WTC11 (cell line): ENCODE measurements around the gene ERCC6.

Experiments
- CBFB ChIP-seq: sonication (generic); formaldehyde crosslinking; IDR thresholded peaks from 2 replicates; pipeline ENCODE4 v1.8.1; 2022; ENCODE audit warnings: mild to moderate bottlenecking, low read depth, missing genetic modification reagents
- NR1H2 ChIP-seq: sonication (generic); formaldehyde crosslinking; IDR thresholded peaks from 2 replicates; pipeline ENCODE4 v1.9.0; 2021; ENCODE audit warnings: mild to moderate bottlenecking, moderate library complexity, missing genetic modification reagents
- SP1 ChIP-seq: sonication (generic); formaldehyde crosslinking; conservative IDR thresholded peaks from 2 replicates; pipeline ENCODE4 v1.8.1; 2022; ENCODE audit warnings: missing genetic modification reagents
- TF ChIP-seq, protein P1 (sequence below): fragments of 200-600 bp; IDR thresholded peaks from 2 replicates; pipeline ENCODE4 v1.8.0; 2022; ENCODE audit warnings: antibody characterized with exemption
- TF ChIP-seq, protein P2 (sequence below): sonication (generic); formaldehyde crosslinking; IDR thresholded peaks from 2 replicates; pipeline ENCODE4 v1.8.1; 2022; ENCODE audit warnings: low read depth, mild to moderate bottlenecking, moderate library complexity, missing genetic modification reagents, borderline replicate concordance
- TF ChIP-seq, protein P3 (sequence below): fragments of 250-450 bp; sonication (Bioruptor Pico); IDR thresholded peaks from 2 replicates; pipeline ENCODE4 v1.9.0; 2021; ENCODE audit warnings: moderate library complexity, mild to moderate bottlenecking, inconsistent platforms, borderline replicate concordance
- TF ChIP-seq, protein P4 (sequence below): sonication (generic); formaldehyde crosslinking; IDR thresholded peaks from 2 replicates; pipeline ENCODE4 v1.8.1; 2022; ENCODE audit warnings: mild to moderate bottlenecking, missing genetic modification reagents, moderate library complexity, borderline replicate concordance
- TF ChIP-seq, protein P5 (sequence below): sonication (generic); formaldehyde crosslinking; IDR thresholded peaks from 2 replicates; pipeline ENCODE4 v1.8.0; 2022; ENCODE audit warnings: mild to moderate bottlenecking, missing genetic modification reagents
- TF ChIP-seq, protein P6 (sequence below): sonication (generic); formaldehyde crosslinking; IDR thresholded peaks from 2 replicates; pipeline ENCODE4 v1.8.1; 2023; ENCODE audit warnings: mild to moderate bottlenecking, missing genetic modification reagents, moderate library complexity
- TF ChIP-seq, protein P7 (sequence below): sonication (generic); formaldehyde crosslinking; IDR thresholded peaks from 2 replicates; pipeline ENCODE4 v1.8.1; 2023; ENCODE audit warnings: mild to moderate bottlenecking, missing genetic modification reagents, borderline replicate concordance
- TF ChIP-seq, protein P8 (sequence below): sonication (generic); formaldehyde crosslinking; IDR thresholded peaks from 2 replicates; pipeline ENCODE4 v1.8.0; 2022; ENCODE audit warnings: mild to moderate bottlenecking, missing genetic modification reagents

DNA sequence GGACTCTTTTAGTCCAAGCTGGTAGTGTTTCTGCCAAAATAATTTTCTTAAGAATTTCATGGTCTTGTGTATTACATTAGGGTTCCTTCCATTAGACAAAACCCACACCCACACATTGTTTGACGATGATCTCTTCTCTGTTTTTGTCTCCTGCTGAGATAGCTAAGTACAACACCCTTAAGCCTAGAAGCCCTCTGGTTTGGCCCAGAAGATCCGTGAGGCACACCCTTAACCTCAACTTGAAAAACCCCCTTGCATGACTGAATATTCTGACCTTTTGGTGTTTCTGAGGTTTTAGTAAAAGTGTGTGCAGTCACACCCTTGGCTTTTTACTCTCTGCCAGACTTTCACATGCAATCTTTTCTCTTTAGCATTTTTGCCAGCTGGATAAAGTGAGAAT, 29.3 kb upstream of the ERCC6 start:
- TF ChIP-seq, protein P1, sequence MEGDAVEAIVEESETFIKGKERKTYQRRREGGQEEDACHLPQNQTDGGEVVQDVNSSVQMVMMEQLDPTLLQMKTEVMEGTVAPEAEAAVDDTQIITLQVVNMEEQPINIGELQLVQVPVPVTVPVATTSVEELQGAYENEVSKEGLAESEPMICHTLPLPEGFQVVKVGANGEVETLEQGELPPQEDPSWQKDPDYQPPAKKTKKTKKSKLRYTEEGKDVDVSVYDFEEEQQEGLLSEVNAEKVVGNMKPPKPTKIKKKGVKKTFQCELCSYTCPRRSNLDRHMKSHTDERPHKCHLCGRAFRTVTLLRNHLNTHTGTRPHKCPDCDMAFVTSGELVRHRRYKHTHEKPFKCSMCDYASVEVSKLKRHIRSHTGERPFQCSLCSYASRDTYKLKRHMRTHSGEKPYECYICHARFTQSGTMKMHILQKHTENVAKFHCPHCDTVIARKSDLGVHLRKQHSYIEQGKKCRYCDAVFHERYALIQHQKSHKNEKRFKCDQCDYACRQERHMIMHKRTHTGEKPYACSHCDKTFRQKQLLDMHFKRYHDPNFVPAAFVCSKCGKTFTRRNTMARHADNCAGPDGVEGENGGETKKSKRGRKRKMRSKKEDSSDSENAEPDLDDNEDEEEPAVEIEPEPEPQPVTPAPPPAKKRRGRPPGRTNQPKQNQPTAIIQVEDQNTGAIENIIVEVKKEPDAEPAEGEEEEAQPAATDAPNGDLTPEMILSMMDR: no peak
- TF ChIP-seq, protein P2, sequence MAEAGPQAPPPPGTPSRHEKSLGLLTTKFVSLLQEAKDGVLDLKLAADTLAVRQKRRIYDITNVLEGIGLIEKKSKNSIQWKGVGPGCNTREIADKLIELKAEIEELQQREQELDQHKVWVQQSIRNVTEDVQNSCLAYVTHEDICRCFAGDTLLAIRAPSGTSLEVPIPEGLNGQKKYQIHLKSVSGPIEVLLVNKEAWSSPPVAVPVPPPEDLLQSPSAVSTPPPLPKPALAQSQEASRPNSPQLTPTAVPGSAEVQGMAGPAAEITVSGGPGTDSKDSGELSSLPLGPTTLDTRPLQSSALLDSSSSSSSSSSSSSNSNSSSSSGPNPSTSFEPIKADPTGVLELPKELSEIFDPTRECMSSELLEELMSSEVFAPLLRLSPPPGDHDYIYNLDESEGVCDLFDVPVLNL (CRISPR knock-in tag): no peak
- TF ChIP-seq NR1H2 (CRISPR knock-in tag): no peak
- TF ChIP-seq, protein P3, sequence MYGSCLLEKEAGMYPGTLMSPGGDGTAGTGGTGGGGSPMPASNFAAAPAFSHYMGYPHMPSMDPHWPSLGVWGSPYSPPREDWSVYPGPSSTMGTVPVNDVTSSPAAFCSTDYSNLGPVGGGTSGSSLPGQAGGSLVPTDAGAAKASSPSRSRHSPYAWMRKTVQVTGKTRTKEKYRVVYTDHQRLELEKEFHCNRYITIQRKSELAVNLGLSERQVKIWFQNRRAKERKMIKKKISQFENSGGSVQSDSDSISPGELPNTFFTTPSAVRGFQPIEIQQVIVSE (CRISPR knock-in tag): no peak
- TF ChIP-seq, protein P4, sequence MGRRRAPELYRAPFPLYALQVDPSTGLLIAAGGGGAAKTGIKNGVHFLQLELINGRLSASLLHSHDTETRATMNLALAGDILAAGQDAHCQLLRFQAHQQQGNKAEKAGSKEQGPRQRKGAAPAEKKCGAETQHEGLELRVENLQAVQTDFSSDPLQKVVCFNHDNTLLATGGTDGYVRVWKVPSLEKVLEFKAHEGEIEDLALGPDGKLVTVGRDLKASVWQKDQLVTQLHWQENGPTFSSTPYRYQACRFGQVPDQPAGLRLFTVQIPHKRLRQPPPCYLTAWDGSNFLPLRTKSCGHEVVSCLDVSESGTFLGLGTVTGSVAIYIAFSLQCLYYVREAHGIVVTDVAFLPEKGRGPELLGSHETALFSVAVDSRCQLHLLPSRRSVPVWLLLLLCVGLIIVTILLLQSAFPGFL: no peak
- TF ChIP-seq, protein P5, sequence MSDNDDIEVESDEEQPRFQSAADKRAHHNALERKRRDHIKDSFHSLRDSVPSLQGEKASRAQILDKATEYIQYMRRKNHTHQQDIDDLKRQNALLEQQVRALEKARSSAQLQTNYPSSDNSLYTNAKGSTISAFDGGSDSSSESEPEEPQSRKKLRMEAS (CRISPR knock-in tag): no peak
- TF ChIP-seq, protein P6, sequence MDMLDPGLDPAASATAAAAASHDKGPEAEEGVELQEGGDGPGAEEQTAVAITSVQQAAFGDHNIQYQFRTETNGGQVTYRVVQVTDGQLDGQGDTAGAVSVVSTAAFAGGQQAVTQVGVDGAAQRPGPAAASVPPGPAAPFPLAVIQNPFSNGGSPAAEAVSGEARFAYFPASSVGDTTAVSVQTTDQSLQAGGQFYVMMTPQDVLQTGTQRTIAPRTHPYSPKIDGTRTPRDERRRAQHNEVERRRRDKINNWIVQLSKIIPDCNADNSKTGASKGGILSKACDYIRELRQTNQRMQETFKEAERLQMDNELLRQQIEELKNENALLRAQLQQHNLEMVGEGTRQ (CRISPR knock-in tag): no peak
- no peak for TF ChIP-seq CBFB (CRISPR knock-in tag)
- TF ChIP-seq, protein P7, sequence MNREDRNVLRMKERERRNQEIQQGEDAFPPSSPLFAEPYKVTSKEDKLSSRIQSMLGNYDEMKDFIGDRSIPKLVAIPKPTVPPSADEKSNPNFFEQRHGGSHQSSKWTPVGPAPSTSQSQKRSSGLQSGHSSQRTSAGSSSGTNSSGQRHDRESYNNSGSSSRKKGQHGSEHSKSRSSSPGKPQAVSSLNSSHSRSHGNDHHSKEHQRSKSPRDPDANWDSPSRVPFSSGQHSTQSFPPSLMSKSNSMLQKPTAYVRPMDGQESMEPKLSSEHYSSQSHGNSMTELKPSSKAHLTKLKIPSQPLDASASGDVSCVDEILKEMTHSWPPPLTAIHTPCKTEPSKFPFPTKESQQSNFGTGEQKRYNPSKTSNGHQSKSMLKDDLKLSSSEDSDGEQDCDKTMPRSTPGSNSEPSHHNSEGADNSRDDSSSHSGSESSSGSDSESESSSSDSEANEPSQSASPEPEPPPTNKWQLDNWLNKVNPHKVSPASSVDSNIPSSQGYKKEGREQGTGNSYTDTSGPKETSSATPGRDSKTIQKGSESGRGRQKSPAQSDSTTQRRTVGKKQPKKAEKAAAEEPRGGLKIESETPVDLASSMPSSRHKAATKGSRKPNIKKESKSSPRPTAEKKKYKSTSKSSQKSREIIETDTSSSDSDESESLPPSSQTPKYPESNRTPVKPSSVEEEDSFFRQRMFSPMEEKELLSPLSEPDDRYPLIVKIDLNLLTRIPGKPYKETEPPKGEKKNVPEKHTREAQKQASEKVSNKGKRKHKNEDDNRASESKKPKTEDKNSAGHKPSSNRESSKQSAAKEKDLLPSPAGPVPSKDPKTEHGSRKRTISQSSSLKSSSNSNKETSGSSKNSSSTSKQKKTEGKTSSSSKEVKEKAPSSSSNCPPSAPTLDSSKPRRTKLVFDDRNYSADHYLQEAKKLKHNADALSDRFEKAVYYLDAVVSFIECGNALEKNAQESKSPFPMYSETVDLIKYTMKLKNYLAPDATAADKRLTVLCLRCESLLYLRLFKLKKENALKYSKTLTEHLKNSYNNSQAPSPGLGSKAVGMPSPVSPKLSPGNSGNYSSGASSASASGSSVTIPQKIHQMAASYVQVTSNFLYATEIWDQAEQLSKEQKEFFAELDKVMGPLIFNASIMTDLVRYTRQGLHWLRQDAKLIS (CRISPR knock-in tag): no peak
- TF ChIP-seq SP1: no peak
- TF ChIP-seq, protein P8, sequence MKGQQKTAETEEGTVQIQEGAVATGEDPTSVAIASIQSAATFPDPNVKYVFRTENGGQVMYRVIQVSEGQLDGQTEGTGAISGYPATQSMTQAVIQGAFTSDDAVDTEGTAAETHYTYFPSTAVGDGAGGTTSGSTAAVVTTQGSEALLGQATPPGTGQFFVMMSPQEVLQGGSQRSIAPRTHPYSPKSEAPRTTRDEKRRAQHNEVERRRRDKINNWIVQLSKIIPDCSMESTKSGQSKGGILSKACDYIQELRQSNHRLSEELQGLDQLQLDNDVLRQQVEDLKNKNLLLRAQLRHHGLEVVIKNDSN (CRISPR knock-in tag): no peak
